T-cell (primary cell): ENCODE measurements around the gene DRG2. TPM values are rescaled to one million over a fixed set of nuclear protein-coding genes. Genes with fewer than 3 reads are reported as not detected.

Experiments used
- ATAC-seq, 4 experiments: fragments of 200-7000 bp in 3 of 4; fragments of 150-1000 bp in 1 of 4; cut with Tn5 transposase; replicated peaks in 1 of 4; 1 replicate in 3 of 4; 2 replicates in 1 of 4; pipeline ENCODE4 v1.10.0; 2021; ENCODE audit warnings: moderate library complexity in 3 of 4, mild to moderate bottlenecking in 2 of 4, moderate number of reproducible peaks in 1 of 4
- CTCF ChIA-PET, 2 donors: fragments of 300-600 bp; sonication (Branson Sonifier 250); formaldehyde crosslinking; loops; one replicate each; lab custom pipeline; 2022; ENCODE audit warnings: antibody characterized with exemption in 2 of 2; lab: Charles Lee
- POLR2A ChIA-PET, 2 donors: fragments of 300-600 bp; sonication (Branson Sonifier 250); formaldehyde crosslinking; loops; one replicate each; lab custom pipeline; 2022; ENCODE audit warnings: antibody characterized with exemption in 2 of 2; lab: Charles Lee
- DNase-seq, 35 experiments: peaks; one replicate each; pipeline versions ENCODE4 v3.0.0 to v3.0.0-alpha.2; 2013 to 2023
- H3K27ac ChIP-seq: one replicate; pipeline ENCODE4 v1.5.1; 2013; ENCODE audit warnings: low read length
- H3K27me3 ChIP-seq, 2 experiments: replicated peaks in 1 of 2; 1 replicate in 1 of 2; 2 replicates in 1 of 2; pipeline versions ENCODE4 v1.6.1 to v1.7.0; 2013; ENCODE audit warnings: low read length in 1 of 2, mixed read lengths in 1 of 2; ENCODE audit not compliant: control insufficient read depth in 2 of 2, insufficient read depth in 2 of 2; ENCODE audit errors: extremely low read depth in 1 of 2
- H3K36me3 ChIP-seq, 2 donors: 1 replicate in 1 of 2; 2 replicates in 1 of 2; pipeline versions ENCODE4 v1.6.1 to v1.7.0; 2013; ENCODE audit warnings: low read length in 1 of 2; ENCODE audit not compliant: control insufficient read depth in 2 of 2, insufficient read depth in 1 of 2; ENCODE audit errors: extremely low read depth in 1 of 2
- H3K4me1 ChIP-seq, 2 experiments: 1 replicate in 1 of 2; 2 replicates in 1 of 2; pipeline versions ENCODE4 v1.6.1 to v1.7.0; 2013; ENCODE audit warnings: low read length in 2 of 2, mixed read lengths in 1 of 2; ENCODE audit not compliant: insufficient read depth in 2 of 2, control insufficient read depth in 1 of 2; ENCODE audit errors: extremely low read depth in 1 of 2
- H3K4me3 ChIP-seq, 2 donors: 1 replicate in 1 of 2; 2 replicates in 1 of 2; pipeline versions ENCODE4 v1.5.1 to v1.7.0; 2013; ENCODE audit warnings: mild to moderate bottlenecking in 2 of 2, low read length in 1 of 2, moderate library complexity in 1 of 2; ENCODE audit not compliant: control insufficient read depth in 1 of 2; ENCODE audit errors: extremely low read depth in 1 of 2
- H3K9me3 ChIP-seq: 2 replicates; pipeline ENCODE4 v1.7.0; 2013
- H3K27ac Mint-ChIP-seq, 2 donors: one replicate each; pipeline ENCODE4 v1.8.0; 2020 to 2021; ENCODE audit warnings: mild to moderate bottlenecking in 2 of 2, mixed read lengths in 2 of 2
- H3K27me3 Mint-ChIP-seq, 2 donors: one replicate each; pipeline ENCODE4 v1.8.0; 2021 to 2022; ENCODE audit warnings: mixed read lengths in 2 of 2
- H3K36me3 Mint-ChIP-seq: one replicate; pipeline ENCODE4 v1.8.0; 2021; ENCODE audit warnings: mixed read lengths
- H3K4me1 Mint-ChIP-seq, 3 donors: one replicate each; pipeline ENCODE4 v1.8.0; 2020 to 2022; ENCODE audit warnings: mixed read lengths in 3 of 3, mild to moderate bottlenecking in 1 of 3
- H3K4me3 Mint-ChIP-seq, 3 donors: one replicate each; pipeline ENCODE4 v1.8.0; 2020 to 2022; ENCODE audit warnings: mild to moderate bottlenecking in 3 of 3, mixed read lengths in 3 of 3, moderate library complexity in 3 of 3
- H3K9me3 Mint-ChIP-seq, 3 donors: one replicate each; pipeline ENCODE4 v1.8.0; 2020 to 2022; ENCODE audit warnings: mixed read lengths in 3 of 3
- WGBS: methylation state at CpG from one replicate; pipeline ENCODE4 v1.1.5; 2013; ENCODE audit warnings: missing lambda C conversion rate; ENCODE audit not compliant: insufficient coverage; 5-methylcytosine and 5-hydroxymethylcytosine counted together
- total RNA-seq, 35 experiments: library from RNA in 6 of 35; stranded (reverse) in 6 of 35; fragments of 120-200 nt in 1 of 35; gene quantifications; one replicate each; pipeline versions ENCODE4 v1.2.1 to v1.2.4 and lab custom pipeline; 2013 to 2026

Gene DRG2
- total RNA-seq, 5 donors from 2014 or later (not counting 1 experiment from before 2014, with no cell fraction given): 48.1 to 65.7 (median 57.3) TPM

DNA sequence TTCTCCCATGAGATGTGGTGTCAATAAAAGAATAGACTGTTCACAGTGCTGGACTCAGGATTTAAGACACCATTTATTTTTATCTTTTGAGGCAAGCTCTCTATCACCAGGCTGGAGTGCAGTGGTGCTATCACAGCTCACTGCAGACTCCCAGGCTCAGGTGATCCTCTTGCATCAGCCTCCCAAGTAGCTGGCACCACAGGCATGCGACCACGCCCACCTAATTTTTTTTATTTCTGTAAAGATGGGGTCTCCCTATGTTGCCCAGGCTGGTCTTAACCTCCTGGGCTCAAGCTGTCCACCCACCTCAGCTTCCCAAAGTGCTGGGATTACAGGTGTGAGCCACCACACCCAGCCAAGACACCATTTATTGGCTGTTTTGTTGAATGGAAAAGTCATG is 18.6 kb upstream of the DRG2 start:
- CTCF ChIA-PET: interaction anchor here in 1 of 2 donors (0.6 kb wide), 1 partner anchor 39 kb away, joined by 4 read pairs; no protein-coding TSS in a partner anchor

GRCh38 chr17:18070861-18071340 is 16.8 kb upstream of the DRG2 start:
- H3K27ac ChIP-seq: no peak overlapping the region
- peaks cover 2 to 4% of the 10 kb centered on the region in 2 experiments for H3K4me1 ChIP-seq
- DNase-seq (no peak), ATAC-seq (no peak)
- H3K4me3 Mint-ChIP-seq: no peak overlapping the region
- peaks cover 5% of the 10 kb centered on the region for H3K36me3 Mint-ChIP-seq
- H3K27me3 Mint-ChIP-seq: peaks cover 5 to 6% of the 10 kb centered on the region in 2 donors
- no peak overlapping the region for H3K27ac Mint-ChIP-seq
- ChIA-PET POLR2A (no interaction called here), CTCF (no interaction called here)
- H3K9me3 Mint-ChIP-seq: no peaks in the 10 kb centered on the region
- peaks cover 0 to 3% of the 10 kb centered on the region in 2 experiments for H3K27me3 ChIP-seq
- H3K4me3 ChIP-seq: no peak overlapping the region
- H3K36me3 ChIP-seq: peaks cover 4 to 9% of the 10 kb centered on the region in 2 donors
- no peaks in the 10 kb centered on the region for H3K9me3 ChIP-seq
- H3K4me1 Mint-ChIP-seq: peaks cover 4 to 12% (median 11%) of the 10 kb centered on the region in 3 donors
- WGBS: 28% methylated on average over 4 of the region's 8 CpGs

More for the DNA sequence above, 18.6 kb upstream of the DRG2 start:
- POLR2A ChIA-PET: no interaction called here
- Histone ChIP-seq H3K4me3 (no peak overlapping the region), H3K9me3 (no peaks in the 10 kb centered on the region), H3K4me1 (peaks cover 2 to 4% of the 10 kb centered on the region in 2 experiments), H3K36me3 (peaks cover 9 to 13% of the 10 kb centered on the region in 2 donors), H3K27me3 (no peaks in the 10 kb centered on the region), H3K27ac (no peak overlapping the region)
- DNase-seq: no peak
- ATAC-seq: no peak
- no peak overlapping the region for H3K27ac Mint-ChIP-seq
- WGBS: no CpG with 5 or more reads among the region's 2 CpGs
- peaks cover 4 to 12% (median 11%) of the 10 kb centered on the region in 3 donors for H3K4me1 Mint-ChIP-seq
- H3K4me3 Mint-ChIP-seq: no peak overlapping the region
- no peaks in the 10 kb centered on the region for H3K9me3 Mint-ChIP-seq
- H3K36me3 Mint-ChIP-seq: peaks cover 21% of the 10 kb centered on the region
- H3K27me3 Mint-ChIP-seq: no peaks in the 10 kb centered on the region

- Mint-ChIP-seq H3K4me1 (peaks cover 4 to 12% (median 11%) of the 10 kb centered on the region in 3 donors), H3K27me3 (peaks cover 5 to 12% of the 10 kb centered on the region in 2 donors), H3K4me3 (no peak overlapping the region), H3K36me3 (peaks cover 5% of the 10 kb centered on the region), H3K27ac (no peak overlapping the region), H3K9me3 (no peaks in the 10 kb centered on the region)
- Histone ChIP-seq H3K36me3 (peaks cover under 1 to 4% of the 10 kb centered on the region in 2 donors), H3K9me3 (no peaks in the 10 kb centered on the region), H3K27me3 (peaks cover 0 to 9% of the 10 kb centered on the region in 2 experiments), H3K4me3 (no peak overlapping the region), H3K27ac (no peak overlapping the region), H3K4me1 (peaks cover 2 to 4% of the 10 kb centered on the region in 2 experiments)
- DNase-seq (no peak), ATAC-seq (no peak)
- ChIA-PET CTCF (no interaction called here), POLR2A (no interaction called here)
Observed at GRCh38 chr17:18071751-18072150, 16.0 kb upstream of the DRG2 start.

GRCh38 chr17:18074566-18075272 is 13.0 kb upstream of the DRG2 start:
- Histone ChIP-seq H3K4me3 (no peak overlapping the region), H3K27ac (no peak overlapping the region), H3K27me3 (peaks cover 0 to 25% of the 10 kb centered on the region in 2 experiments), H3K9me3 (no peaks in the 10 kb centered on the region), H3K36me3 (no peaks in the 10 kb centered on the region), H3K4me1 (peaks cover 2 to 4% of the 10 kb centered on the region in 2 experiments)
- ChIA-PET CTCF (interaction anchor here in 1 of 2 donors (0.6 kb wide), 1 partner anchor 203 kb away, joined by 7 read pairs; no protein-coding TSS in a partner anchor), POLR2A (no interaction called here)
- no peak for DNase-seq
- no peak overlapping the region for H3K4me3 Mint-ChIP-seq
- peaks cover 11 to 16% of the 10 kb centered on the region in 2 donors for H3K27me3 Mint-ChIP-seq
- peaks cover 4 to 12% (median 11%) of the 10 kb centered on the region in 3 donors for H3K4me1 Mint-ChIP-seq
- no peaks in the 10 kb centered on the region for H3K9me3 Mint-ChIP-seq
- no peak overlapping the region for H3K27ac Mint-ChIP-seq
- no peaks in the 10 kb centered on the region for H3K36me3 Mint-ChIP-seq
- WGBS: 87% methylated on average over 4 of the region's 6 CpGs
- ATAC-seq: no peak

GRCh38 chr17:18076936-18077335 is 10.8 kb upstream of the DRG2 start:
- 77% methylated on average over 4 of the region's 7 CpGs for WGBS
- Mint-ChIP-seq H3K27ac (no peak overlapping the region), H3K36me3 (no peaks in the 10 kb centered on the region), H3K4me3 (no peak overlapping the region), H3K27me3 (peaks cover 11 to 20% of the 10 kb centered on the region in 2 donors), H3K9me3 (no peaks in the 10 kb centered on the region), H3K4me1 (no peaks in the 10 kb centered on the region)
- Histone ChIP-seq H3K4me3 (no peak overlapping the region), H3K9me3 (no peaks in the 10 kb centered on the region), H3K36me3 (no peaks in the 10 kb centered on the region), H3K27me3 (peaks cover 0 to 34% of the 10 kb centered on the region in 2 experiments), H3K4me1 (no peaks in the 10 kb centered on the region), H3K27ac (no peak overlapping the region)
- no peak for DNase-seq
- ChIA-PET POLR2A (no interaction called here), CTCF (interaction anchor here in 1 of 2 donors (0.7 kb wide), 1 partner anchor 47 kb away, joined by 3 read pairs; no protein-coding TSS in a partner anchor)
- no peak for ATAC-seq

GRCh38 chr17:18079543-18079942 is 8.2 kb upstream of the DRG2 start:
- no peak overlapping the region for H3K4me3 Mint-ChIP-seq
- Histone ChIP-seq H3K4me1 (no peaks in the 10 kb centered on the region), H3K9me3 (no peaks in the 10 kb centered on the region), H3K27ac (no peak overlapping the region), H3K36me3 (no peaks in the 10 kb centered on the region), H3K4me3 (no peak overlapping the region), H3K27me3 (peaks cover 0 to 36% of the 10 kb centered on the region in 2 experiments)
- no peak for DNase-seq
- no peaks in the 10 kb centered on the region for H3K9me3 Mint-ChIP-seq
- CTCF ChIA-PET: interaction anchor here in 1 of 2 donors (0.6 kb wide), 1 partner anchor 322 kb away, joined by 3 read pairs; no protein-coding TSS in a partner anchor
- POLR2A ChIA-PET: no interaction called here
- peaks cover 11 to 20% of the 10 kb centered on the region in 2 donors for H3K27me3 Mint-ChIP-seq
- no peak overlapping the region for H3K27ac Mint-ChIP-seq
- 100% methylated on average over 2 of the region's 4 CpGs for WGBS
- H3K36me3 Mint-ChIP-seq: no peaks in the 10 kb centered on the region
- H3K4me1 Mint-ChIP-seq: no peaks in the 10 kb centered on the region
- no peak for ATAC-seq
